Endodermal cell (in vitro differentiated cells): Measurements from ENCODE around the gene HBS1L. TPM values are rescaled to one million over a fixed set of nuclear protein-coding genes. Genes with fewer than 3 reads are reported as not detected.

Source experiments
- DNase-seq: peaks from one replicate; pipeline ENCODE4 v3.0.0-alpha.2; 2017
- H3K27ac ChIP-seq: 2 replicates; pipeline ENCODE4 v1.5.1; 2013; ENCODE audit warnings: mild to moderate bottlenecking, low read depth, low read length, moderate library complexity
- H3K27me3 ChIP-seq: 2 replicates; pipeline ENCODE4 v1.6.1; 2013; ENCODE audit warnings: mild to moderate bottlenecking, low read length, moderate library complexity; ENCODE audit not compliant: insufficient read depth, control insufficient read depth, poor library complexity, severe bottlenecking
- H3K36me3 ChIP-seq: 2 replicates; pipeline ENCODE4 v1.7.0; 2013; ENCODE audit warnings: mild to moderate bottlenecking, low read length, moderate library complexity; ENCODE audit not compliant: control insufficient read depth, insufficient read depth
- H3K4me1 ChIP-seq: one replicate; pipeline ENCODE4 v1.7.0; 2013; ENCODE audit warnings: low read length; ENCODE audit not compliant: control insufficient read depth, insufficient read depth
- H3K4me3 ChIP-seq: 2 replicates; pipeline ENCODE4 v1.5.1; 2013; ENCODE audit warnings: mild to moderate bottlenecking, low read length, moderate library complexity
- H3K9ac ChIP-seq: 2 replicates; pipeline ENCODE4 v1.6.1; 2013; ENCODE audit warnings: mild to moderate bottlenecking, low read length, moderate library complexity; ENCODE audit not compliant: poor library complexity, severe bottlenecking; ENCODE audit errors: extremely low read depth
- H3K9me3 ChIP-seq: 2 replicates; pipeline ENCODE4 v1.6.1; 2013; ENCODE audit warnings: mild to moderate bottlenecking, low read length, moderate library complexity; ENCODE audit not compliant: control insufficient read depth
- H3K27ac Mint-ChIP-seq: 2 replicates; pipeline ENCODE4 v1.8.0; 2020; ENCODE audit warnings: mixed read lengths
- H3K27me3 Mint-ChIP-seq: 2 replicates; pipeline ENCODE4 v1.8.0; 2021; ENCODE audit warnings: mild to moderate bottlenecking, mixed read lengths; ENCODE audit not compliant: insufficient read depth
- H3K36me3 Mint-ChIP-seq: 2 replicates; pipeline ENCODE4 v1.8.0; 2020; ENCODE audit warnings: low read depth, mixed read lengths
- H3K4me1 Mint-ChIP-seq: 2 replicates; pipeline ENCODE4 v1.8.0; 2020; ENCODE audit warnings: mixed read lengths
- H3K4me3 Mint-ChIP-seq: 2 replicates; pipeline ENCODE4 v1.8.0; 2020; ENCODE audit warnings: mild to moderate bottlenecking, moderate library complexity, mixed read lengths
- H3K9me3 Mint-ChIP-seq: 2 replicates; pipeline ENCODE4 v1.8.0; 2020; ENCODE audit warnings: mild to moderate bottlenecking, mixed read lengths
- WGBS, 2 experiments: methylation state at CpG; one replicate each; pipeline versions ENCODE4 v1.1.5 to v1.1.7; 2013; ENCODE audit warnings: missing lambda C conversion rate in 2 of 2, mixed read lengths in 1 of 2; ENCODE audit not compliant: insufficient coverage in 1 of 2, insufficient read length in 1 of 2; 5-methylcytosine and 5-hydroxymethylcytosine counted together
- long read RNA-seq, 4 experiments: library from polyadenylated mRNA in 2 of 4; library from RNA in 1 of 4; library from capped mRNA in 1 of 4; stranded (forward) in 3 of 4; unstranded in 1 of 4; transcript quantifications; one replicate each; pipeline ENCODE4 v2.0.0, GENCODE V29; 2020 to 2021; ENCODE audit warnings: inconsistent platforms in 1 of 4
- polyA plus RNA-seq, 2 experiments: library from polyadenylated mRNA; stranded (reverse); fragments of 50-300 nt; gene quantifications; one replicate each; pipeline ENCODE4 v1.2.3, GENCODE V29; 2013
- total RNA-seq, 2 donors: library from RNA; stranded (reverse); fragmentation: NEBNext Ultra II Directional in 1 of 2; extraction: Animal tissue kit (Norgen Biotek cat#: 25700) in 1 of 2; gene quantifications; 2 replicates in 1 of 2; 3 replicates in 1 of 2; pipeline ENCODE4 v1.2.1, GENCODE V29; 2021
- TF ChIP-seq, protein P1 (sequence below): fragments of 200-600 bp; sonication (generic); conservative IDR thresholded peaks from 2 replicates; pipeline ENCODE4 v1.5.0; 2021; ENCODE audit warnings: antibody characterized with exemption, mild to moderate bottlenecking

The HBS1L gene
- 100 to 1,000 TPM; 106 to 122 TPM for total RNA-seq
- polyA plus RNA-seq (2013, experiment 1 of 2), result 74.7 TPM
- 67.1 TPM for polyA plus RNA-seq (2013, experiment 2 of 2)
- long read RNA-seq, experiment 1, full-length matches to known transcripts, result 11 of 33 reads
- long read RNA-seq, experiment 1, partial matches to known transcripts, result 17 of 33 reads
- long read RNA-seq, experiment 1, other reads (novel, unspliced or antisense), result 5 of 33 reads
- long read RNA-seq, experiment 2, full-length matches to known transcripts, result 245 of 275 reads
- long read RNA-seq, experiment 2, partial matches to known transcripts, result 10 of 275 reads
- long read RNA-seq, experiment 2, other reads (novel, unspliced or antisense), result 20 of 275 reads
- long read RNA-seq, experiment 3, full-length matches to known transcripts, result 664 of 723 reads
- long read RNA-seq, experiment 3, partial matches to known transcripts, result 9 of 723 reads
- long read RNA-seq, experiment 3, other reads (novel, unspliced or antisense), result 50 of 723 reads
- long read RNA-seq, experiment 4, full-length matches to known transcripts, result 40 of 64 reads
- long read RNA-seq, experiment 4, partial matches to known transcripts, result 17 of 64 reads
- long read RNA-seq, experiment 4, other reads (novel, unspliced or antisense), result 7 of 64 reads

- WGBS, 2 experiments, result 18 to 40% methylated on average over 22 to 53 of the region's 53 CpGs
- Histone ChIP-seq H3K9me3 (no peaks in the 10 kb centered on the region), H3K4me1 (no peaks in the 10 kb centered on the region), H3K9ac (peak within 1 kb of the TSS; percentile 97), H3K27ac (peak within 1 kb of the TSS; percentile 79), H3K4me3 (peak within 1 kb of the TSS; percentile 95), H3K36me3 (peaks cover 9% of the 10 kb centered on the region), H3K27me3 (no peaks in the 10 kb centered on the region)
- Mint-ChIP-seq H3K4me1 (peaks cover 13% of the 10 kb centered on the region), H3K9me3 (no peaks in the 10 kb centered on the region), H3K36me3 (peaks cover 2% of the 10 kb centered on the region), H3K27me3 (no peaks in the 10 kb centered on the region), H3K27ac (peak within 1 kb of the TSS; percentile 100), H3K4me3 (peak within 1 kb of the TSS; percentile 100)
- peak; percentile 99 for DNase-seq
- TF ChIP-seq, protein P1, sequence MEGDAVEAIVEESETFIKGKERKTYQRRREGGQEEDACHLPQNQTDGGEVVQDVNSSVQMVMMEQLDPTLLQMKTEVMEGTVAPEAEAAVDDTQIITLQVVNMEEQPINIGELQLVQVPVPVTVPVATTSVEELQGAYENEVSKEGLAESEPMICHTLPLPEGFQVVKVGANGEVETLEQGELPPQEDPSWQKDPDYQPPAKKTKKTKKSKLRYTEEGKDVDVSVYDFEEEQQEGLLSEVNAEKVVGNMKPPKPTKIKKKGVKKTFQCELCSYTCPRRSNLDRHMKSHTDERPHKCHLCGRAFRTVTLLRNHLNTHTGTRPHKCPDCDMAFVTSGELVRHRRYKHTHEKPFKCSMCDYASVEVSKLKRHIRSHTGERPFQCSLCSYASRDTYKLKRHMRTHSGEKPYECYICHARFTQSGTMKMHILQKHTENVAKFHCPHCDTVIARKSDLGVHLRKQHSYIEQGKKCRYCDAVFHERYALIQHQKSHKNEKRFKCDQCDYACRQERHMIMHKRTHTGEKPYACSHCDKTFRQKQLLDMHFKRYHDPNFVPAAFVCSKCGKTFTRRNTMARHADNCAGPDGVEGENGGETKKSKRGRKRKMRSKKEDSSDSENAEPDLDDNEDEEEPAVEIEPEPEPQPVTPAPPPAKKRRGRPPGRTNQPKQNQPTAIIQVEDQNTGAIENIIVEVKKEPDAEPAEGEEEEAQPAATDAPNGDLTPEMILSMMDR, result no peak
These were observed at the start of gene HBS1L for GRCh38 chr6:135054569-135055498. TSS of gene HBS1L (minus strand) at chr6:135054822. CDS start at chr6:135054691, 131 bp downstream.

DNA sequence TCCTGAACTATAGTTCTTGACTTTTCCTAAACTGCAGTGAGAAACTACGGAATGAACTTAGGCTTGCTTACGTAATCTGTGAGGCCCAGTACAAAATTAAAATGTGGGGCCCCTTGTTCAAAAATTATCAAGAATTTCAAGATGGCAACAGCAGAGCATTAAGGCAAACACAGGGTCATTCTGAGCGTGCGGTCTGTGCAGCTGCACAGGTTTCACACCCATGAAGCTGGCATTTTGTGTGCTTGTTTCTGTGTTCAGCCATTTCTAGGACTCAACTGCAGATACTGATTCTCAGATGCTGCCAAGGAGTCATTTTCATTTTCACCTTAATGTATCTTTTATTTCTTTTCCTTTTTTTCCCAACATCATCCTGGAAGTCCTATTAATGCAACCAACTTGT lies 49.6 kb upstream of the HBS1L start:
- Histone ChIP-seq H3K27me3 (no peaks in the 10 kb centered on the region), H3K9me3 (no peaks in the 10 kb centered on the region), H3K4me1 (no peaks in the 10 kb centered on the region), H3K4me3 (no peak overlapping the region), H3K36me3 (no peaks in the 10 kb centered on the region), H3K27ac (no peak overlapping the region), H3K9ac (no peak overlapping the region)
- Mint-ChIP-seq H3K36me3 (no peaks in the 10 kb centered on the region), H3K27ac (no peak overlapping the region), H3K4me3 (no peak overlapping the region), H3K27me3 (no peaks in the 10 kb centered on the region), H3K9me3 (no peaks in the 10 kb centered on the region), H3K4me1 (no peaks in the 10 kb centered on the region)
- TF ChIP-seq, protein P1, result no peak
- WGBS, 2 experiments, result 90 to 92% methylated on average over 3 to 4 of the region's 4 CpGs
- no peak for DNase-seq

- TF ChIP-seq, protein P1, result no peak
- peaks cover 1% of the 10 kb centered on the region for H3K4me1 Mint-ChIP-seq
- Histone ChIP-seq H3K36me3 (no peaks in the 10 kb centered on the region), H3K9ac (no peak overlapping the region), H3K4me3 (no peak overlapping the region), H3K9me3 (no peaks in the 10 kb centered on the region), H3K27ac (no peak overlapping the region), H3K4me1 (no peaks in the 10 kb centered on the region), H3K27me3 (no peaks in the 10 kb centered on the region)
- H3K36me3 Mint-ChIP-seq, result no peaks in the 10 kb centered on the region
- DNase-seq, result no peak
- H3K4me3 Mint-ChIP-seq, result no peak overlapping the region
- peaks cover 6% of the 10 kb centered on the region for H3K27me3 Mint-ChIP-seq
- H3K27ac Mint-ChIP-seq, result no peak overlapping the region
- H3K9me3 Mint-ChIP-seq, result no peaks in the 10 kb centered on the region
These were observed 47.6 kb upstream of the HBS1L start for GRCh38 chr6:135102191-135102590.
